ENCODE data around the gene TMEM184A. TPM values are rescaled to one million over a fixed set of nuclear protein-coding genes. Genes with fewer than 3 reads are reported as not detected.

Gene TMEM184A
- total RNA-seq, 1 donor from 2014 or later: 0.27 TPM

- no peak for TF ChIP-seq CTCF (IDR thresholded peaks at IDR 0.05)
- Mint-ChIP-seq H3K27ac (ENCODE audit: unreplicated experiment) (no peak overlapping the region), H3K4me1 (ENCODE audit: unreplicated experiment) (peaks cover 4% of the 10 kb centered on the region), H3K27me3 (ENCODE audit: unreplicated experiment) (peaks cover 45% of the 10 kb centered on the region), H3K36me3 (ENCODE audit: unreplicated experiment) (no peaks in the 10 kb centered on the region), H3K4me3 (ENCODE audit: unreplicated experiment) (no peak overlapping the region), H3K9me3 (ENCODE audit: unreplicated experiment) (no peaks in the 10 kb centered on the region)
- DNase-seq (ENCODE audit: extremely low spot score, unreplicated experiment): no peak
Observed at GRCh38 chr7:1596181-1597043, 40.4 kb upstream of the TMEM184A start.

GRCh38 chr7:1595636-1596035 is 39.6 kb upstream of the TMEM184A start:
- Mint-ChIP-seq H3K4me3 (ENCODE audit: unreplicated experiment) (no peak overlapping the region), H3K9me3 (ENCODE audit: unreplicated experiment) (no peaks in the 10 kb centered on the region), H3K27ac (ENCODE audit: unreplicated experiment) (no peak overlapping the region), H3K36me3 (ENCODE audit: unreplicated experiment) (no peaks in the 10 kb centered on the region), H3K4me1 (ENCODE audit: unreplicated experiment) (peaks cover 6% of the 10 kb centered on the region), H3K27me3 (ENCODE audit: unreplicated experiment) (peaks cover 45% of the 10 kb centered on the region)
- no peak for DNase-seq (ENCODE audit: extremely low spot score, unreplicated experiment)
- no peak for TF ChIP-seq CTCF (IDR thresholded peaks at IDR 0.05)

GRCh38 chr7:1595027-1595426 is 39.0 kb upstream of the TMEM184A start:
- Mint-ChIP-seq H3K4me3 (ENCODE audit: unreplicated experiment) (no peak overlapping the region), H3K4me1 (ENCODE audit: unreplicated experiment) (peaks cover 6% of the 10 kb centered on the region), H3K27me3 (ENCODE audit: unreplicated experiment) (peaks cover 47% of the 10 kb centered on the region), H3K27ac (ENCODE audit: unreplicated experiment) (no peak overlapping the region), H3K9me3 (ENCODE audit: unreplicated experiment) (no peaks in the 10 kb centered on the region), H3K36me3 (ENCODE audit: unreplicated experiment) (no peaks in the 10 kb centered on the region)
- DNase-seq (ENCODE audit: extremely low spot score, unreplicated experiment): no peak
- TF ChIP-seq CTCF (IDR thresholded peaks at IDR 0.05): no peak

- Mint-ChIP-seq H3K4me3 (ENCODE audit: unreplicated experiment) (no peak overlapping the region), H3K9me3 (ENCODE audit: unreplicated experiment) (no peaks in the 10 kb centered on the region), H3K4me1 (ENCODE audit: unreplicated experiment) (peaks cover 6% of the 10 kb centered on the region), H3K27ac (ENCODE audit: unreplicated experiment) (no peak overlapping the region), H3K27me3 (ENCODE audit: unreplicated experiment) (peaks cover 47% of the 10 kb centered on the region), H3K36me3 (ENCODE audit: unreplicated experiment) (no peaks in the 10 kb centered on the region)
- no peak for TF ChIP-seq CTCF (IDR thresholded peaks at IDR 0.05)
- no peak for DNase-seq (ENCODE audit: extremely low spot score, unreplicated experiment)
Observed at GRCh38 chr7:1593904-1594421, 38.0 kb upstream of the TMEM184A start.

- TF ChIP-seq CTCF (IDR thresholded peaks at IDR 0.05): peak; percentile 26
- no peaks in the 10 kb centered on the region for H3K9me3 Mint-ChIP-seq (ENCODE audit: unreplicated experiment)
Observed at GRCh38 chr7:1593091-1593866, 37.3 kb upstream of the TMEM184A start.

More at GRCh38 chr7:1593091-1593866, 37.3 kb upstream of the TMEM184A start:
- H3K27me3 Mint-ChIP-seq (ENCODE audit: unreplicated experiment): peaks cover 44% of the 10 kb centered on the region
- H3K4me1 Mint-ChIP-seq (ENCODE audit: unreplicated experiment): peaks cover 6% of the 10 kb centered on the region
- no peak overlapping the region for H3K4me3 Mint-ChIP-seq (ENCODE audit: unreplicated experiment)
- no peaks in the 10 kb centered on the region for H3K36me3 Mint-ChIP-seq (ENCODE audit: unreplicated experiment)
- H3K27ac Mint-ChIP-seq (ENCODE audit: unreplicated experiment): no peak overlapping the region
- no peak for DNase-seq (ENCODE audit: extremely low spot score, unreplicated experiment)

Data from osteocyte (in vitro differentiated cells).